ENCODE results near the gene EFNA1. TPM values are rescaled to one million over a fixed set of nuclear protein-coding genes. Genes with fewer than 3 reads are reported as not detected.

EFNA1 gene
- total RNA-seq: 0.19 and 1.4 TPM in 2 replicates

GRCh38 chr1:155127105-155127966, at the start of gene EFNA1:
Gene EFNA1 (plus strand): TSS chr1:155127876. CDS start chr1:155127978, 102 bp downstream.

GRCh38 chr1:155078469-155079209, 49.0 kb upstream of the EFNA1 start, which contains the start of gene EFNA3:
Gene EFNA3 (plus strand): TSS chr1:155078837. CDS start chr1:155078942, 105 bp downstream.

GRCh38 chr1:155135415-155136028, 7.8 kb downstream of the EFNA1 start, which contains the start of gene SLC50A1:
Gene SLC50A1 (plus strand): TSS chr1:155135852. CDS start chr1:155135912, 60 bp downstream.

DNA sequence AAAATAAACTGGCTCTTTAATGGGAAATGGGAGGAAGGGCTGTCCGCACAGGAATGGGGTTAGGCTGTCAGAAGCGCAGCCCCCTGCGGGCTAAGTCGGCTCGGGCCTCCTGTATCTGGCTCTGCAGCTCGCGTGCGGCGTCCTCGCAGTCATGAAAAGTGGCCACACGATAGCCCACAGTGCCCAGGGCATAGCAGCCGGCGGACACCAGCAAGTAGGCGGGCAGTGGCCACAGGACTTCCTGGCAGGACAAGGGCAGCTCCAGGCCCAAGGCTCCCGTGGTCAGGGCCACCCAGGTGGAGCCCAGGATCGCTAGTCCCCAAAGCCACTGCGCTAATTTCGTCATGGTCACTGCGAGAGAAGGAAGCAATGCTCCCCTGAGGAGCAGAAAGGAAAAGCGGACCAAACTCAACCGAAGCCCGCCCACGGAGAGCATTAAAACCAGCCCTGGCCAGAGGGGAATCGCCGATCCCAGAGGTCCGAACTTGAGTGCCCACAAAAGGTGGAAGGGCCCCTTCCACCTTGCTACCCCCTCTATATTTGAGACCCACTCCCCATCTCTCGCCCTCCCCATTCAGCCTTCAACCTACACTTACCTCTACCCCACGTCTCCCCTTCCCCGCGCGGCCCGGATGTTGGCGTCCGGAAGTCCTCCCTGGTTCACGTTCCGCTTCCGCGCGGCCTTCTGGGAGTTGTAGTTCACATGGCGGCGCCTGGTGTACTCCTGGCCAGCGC, 12.4 kb downstream of the EFNA1 start, which contains the start of gene DPM3:
TSS of gene DPM3 (minus strand) at position 637 of the 735 bp plus-strand sequence. CDS start at position 346, 291 bp downstream.

GRCh38 chr1:155172732-155173477, 45.2 kb downstream of the EFNA1 start, which contains the start of gene KRTCAP2:
Gene KRTCAP2 (minus strand): TSS chr1:155173304. CDS start chr1:155173224, 80 bp downstream.

GRCh38 chr1:155173478-155174323, 46.0 kb downstream of the EFNA1 start, which contains the start of gene TRIM46:
Gene TRIM46 (plus strand): TSS chr1:155173849. CDS start chr1:155173967, 118 bp downstream.

Other genes with a start within 250 kb of the EFNA1 start
- gene PMVK, start 191.2 kb upstream of the EFNA1 start, total RNA-seq: 6.5 and 13.2 TPM in 2 replicates
- 27.6 and 109 TPM in 2 replicates for gene PBXIP1, start 171.8 kb upstream of the EFNA1 start, total RNA-seq
- gene PYGO2, start 166.1 kb upstream of the EFNA1 start, total RNA-seq: 5.6 and 7.7 TPM in 2 replicates
- gene SHC1, start 157.1 kb upstream of the EFNA1 start, total RNA-seq: 176 and 223 TPM in 2 replicates
- 40.9 and 151 TPM in 2 replicates for gene CKS1B, start 153.2 kb upstream of the EFNA1 start, total RNA-seq
- 17.8 and 27.4 TPM in 2 replicates for gene FLAD1, start 144.5 kb upstream of the EFNA1 start, total RNA-seq
- 0.56 TPM in 1 of 2 replicates, not detected in the other for gene LENEP, start 134.3 kb upstream of the EFNA1 start, total RNA-seq
- gene ZBTB7B, start 125.1 kb upstream of the EFNA1 start, total RNA-seq: 12.5 and 16.9 TPM in 2 replicates
- not detected in 2 replicates for gene DCST2, start 94.1 kb upstream of the EFNA1 start, total RNA-seq
- gene DCST1, start 94.1 kb upstream of the EFNA1 start, total RNA-seq: not detected in 2 replicates
- 66.8 and 66.9 TPM in 2 replicates for gene ADAM15, start 76.6 kb upstream of the EFNA1 start, total RNA-seq
- 1.9 and 3.7 TPM in 2 replicates for gene EFNA4, start 64.1 kb upstream of the EFNA1 start, total RNA-seq
- gene EFNA3, start 49.0 kb upstream of the EFNA1 start, total RNA-seq: 0.77 and 3.1 TPM in 2 replicates
- 26.6 and 27.3 TPM in 2 replicates for gene SLC50A1, start 8.0 kb downstream of the EFNA1 start, total RNA-seq
- 27.6 and 28.0 TPM in 2 replicates for gene DPM3, start 12.7 kb downstream of the EFNA1 start, total RNA-seq
- 138 TPM in 2 replicates for gene KRTCAP2, start 45.4 kb downstream of the EFNA1 start, total RNA-seq
- 1.5 and 2.5 TPM in 2 replicates for gene TRIM46, start 46.0 kb downstream of the EFNA1 start, total RNA-seq
- 7.9 and 14.4 TPM in 2 replicates for gene THBS3, start 80.0 kb downstream of the EFNA1 start, total RNA-seq
- 44.3 and 57.3 TPM in 2 replicates for gene MTX1, start 80.8 kb downstream of the EFNA1 start, total RNA-seq
- gene ENTREP3, start 127.6 kb downstream of the EFNA1 start, total RNA-seq: 3.4 and 3.5 TPM in 2 replicates
- 32.1 and 42.9 TPM in 2 replicates for gene SCAMP3, start 134.5 kb downstream of the EFNA1 start, total RNA-seq
- 22.0 and 25.7 TPM in 2 replicates for gene CLK2, start 145.6 kb downstream of the EFNA1 start, total RNA-seq
- gene HCN3, start 149.6 kb downstream of the EFNA1 start, total RNA-seq: 0.19 and 0.85 TPM in 2 replicates
- 0.56 TPM in 1 of 2 replicates, not detected in the other for gene PKLR, start 173.6 kb downstream of the EFNA1 start, total RNA-seq
- gene FDPS, start 181.0 kb downstream of the EFNA1 start, total RNA-seq: 110 and 204 TPM in 2 replicates
- gene RUSC1, start 193.0 kb downstream of the EFNA1 start, total RNA-seq: 11.8 and 16.1 TPM in 2 replicates

Data from regular cardiac myocyte (primary cell).